CD4-positive, alpha-beta T cell treated with Interleukin-17A for 1 hour (primary cell): ENCODE data around the gene PLB1.

ENCODE experiments used
- DNase-seq: peaks from one replicate; pipeline ENCODE4 v3.0.0-alpha.2; 2020

PLB1 gene

GRCh38 chr2:28593160-28593755, 97.4 kb downstream of the PLB1 start:
- DNase-seq = no peak

DNA sequence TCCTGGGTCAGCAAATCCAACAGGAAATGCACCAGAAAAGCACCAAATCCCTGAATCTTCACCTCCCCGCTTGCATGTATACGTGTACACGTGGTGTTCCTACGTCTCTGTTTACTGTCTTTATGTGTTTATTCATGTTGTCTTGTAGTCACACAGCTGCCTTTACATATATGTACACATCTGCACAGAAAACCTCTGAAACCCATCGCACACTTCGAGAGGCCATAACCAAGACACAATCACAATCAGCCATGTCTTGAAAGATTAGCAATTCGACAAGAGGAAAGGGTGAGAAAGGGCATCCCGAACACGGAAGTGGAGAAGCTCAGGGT, 98.1 kb downstream of the PLB1 start:
- no peak for DNase-seq

DNA sequence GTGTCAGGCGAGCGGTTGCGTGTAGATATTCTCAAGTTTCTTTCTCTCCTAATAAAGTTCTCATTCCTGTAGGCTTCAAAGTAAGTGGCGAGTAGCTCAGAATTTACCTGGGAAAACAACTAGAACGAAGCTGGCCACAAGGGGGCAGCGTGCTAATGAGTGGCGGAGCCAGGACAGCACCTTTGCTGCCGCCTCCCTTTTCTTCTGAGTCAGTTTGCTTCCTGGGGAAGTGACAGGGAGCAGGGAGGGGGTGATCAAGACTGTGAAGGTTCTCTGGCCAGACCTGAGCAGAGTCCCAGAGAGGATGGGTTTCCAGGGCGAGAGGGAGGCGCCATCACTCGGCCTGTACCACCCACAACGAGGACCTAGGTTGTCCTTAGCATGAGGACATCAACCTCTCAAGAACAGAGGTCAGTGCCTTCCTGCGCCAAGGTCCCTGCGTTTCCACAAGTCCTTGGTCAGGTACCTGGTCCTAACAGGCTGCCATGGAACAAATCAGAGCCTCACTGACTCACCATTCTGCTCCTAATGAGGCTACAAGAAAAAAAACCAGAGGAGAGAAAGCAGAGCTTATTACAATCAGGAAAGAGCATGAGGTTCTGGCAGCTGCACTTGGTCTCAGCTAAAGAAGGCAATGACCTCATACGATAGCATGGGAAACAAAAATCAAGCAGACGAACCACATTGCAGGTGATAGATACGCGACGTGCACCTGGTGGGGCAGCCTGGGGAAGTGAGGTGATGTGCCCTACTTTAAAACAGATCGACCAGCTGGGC, 98.7 kb downstream of the PLB1 start:
- DNase-seq = peak; percentile 89

- no peak for DNase-seq
These were observed 99.5 kb downstream of the PLB1 start for GRCh38 chr2:28595323-28595722.

GRCh38 chr2:28598484-28598883, 102.6 kb downstream of the PLB1 start:
- no peak for DNase-seq

GRCh38 chr2:28600181-28600580, 104.3 kb downstream of the PLB1 start:
- no peak for DNase-seq

DNA sequence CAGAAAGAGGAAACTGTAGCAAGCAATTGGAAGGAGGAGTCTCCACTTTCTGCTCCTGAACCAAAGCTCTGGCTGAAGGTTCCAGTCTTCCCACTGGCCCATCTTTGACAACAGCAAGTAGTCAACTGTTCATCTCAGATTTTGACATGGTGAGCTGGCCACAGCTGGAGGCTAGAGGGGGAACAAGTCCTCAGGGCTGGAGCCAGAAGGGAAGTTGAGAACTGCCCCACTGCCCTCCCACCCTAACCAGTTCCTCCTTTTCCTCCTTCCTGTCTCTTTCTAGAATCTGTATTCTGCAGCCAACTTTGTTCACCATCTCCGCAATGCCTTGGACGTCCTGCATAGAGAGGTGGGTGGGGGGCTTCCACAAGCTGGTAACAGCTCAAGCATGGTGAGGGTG, 105.8 kb downstream of the PLB1 start:
- no peak for DNase-seq

DNA sequence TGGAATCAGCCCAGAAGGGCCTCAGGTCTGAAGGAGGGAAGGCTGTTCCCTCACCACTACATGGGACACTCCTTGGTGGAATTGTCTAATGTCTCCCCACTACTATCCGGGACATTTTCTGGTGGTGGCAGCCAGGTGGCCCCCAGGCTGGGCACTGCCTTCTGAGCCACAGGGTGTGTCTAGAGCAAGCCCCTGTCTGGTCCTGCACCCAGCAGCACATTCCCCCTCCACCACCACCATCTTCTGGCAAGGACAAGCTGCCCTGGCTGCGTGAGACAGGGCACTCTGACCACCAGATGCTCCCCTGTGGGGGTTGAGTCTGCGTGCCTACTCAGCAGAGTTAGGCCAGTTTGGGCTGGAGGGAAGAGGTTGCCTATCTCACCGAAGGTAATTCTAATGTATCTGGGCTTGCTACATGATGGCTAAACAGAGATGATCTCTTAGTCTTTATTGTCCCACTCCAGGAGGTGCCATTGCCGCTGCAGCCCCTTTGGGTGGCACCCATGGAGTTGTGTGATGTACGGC, 106.3 kb downstream of the PLB1 start:
- DNase-seq = no peak

DNA sequence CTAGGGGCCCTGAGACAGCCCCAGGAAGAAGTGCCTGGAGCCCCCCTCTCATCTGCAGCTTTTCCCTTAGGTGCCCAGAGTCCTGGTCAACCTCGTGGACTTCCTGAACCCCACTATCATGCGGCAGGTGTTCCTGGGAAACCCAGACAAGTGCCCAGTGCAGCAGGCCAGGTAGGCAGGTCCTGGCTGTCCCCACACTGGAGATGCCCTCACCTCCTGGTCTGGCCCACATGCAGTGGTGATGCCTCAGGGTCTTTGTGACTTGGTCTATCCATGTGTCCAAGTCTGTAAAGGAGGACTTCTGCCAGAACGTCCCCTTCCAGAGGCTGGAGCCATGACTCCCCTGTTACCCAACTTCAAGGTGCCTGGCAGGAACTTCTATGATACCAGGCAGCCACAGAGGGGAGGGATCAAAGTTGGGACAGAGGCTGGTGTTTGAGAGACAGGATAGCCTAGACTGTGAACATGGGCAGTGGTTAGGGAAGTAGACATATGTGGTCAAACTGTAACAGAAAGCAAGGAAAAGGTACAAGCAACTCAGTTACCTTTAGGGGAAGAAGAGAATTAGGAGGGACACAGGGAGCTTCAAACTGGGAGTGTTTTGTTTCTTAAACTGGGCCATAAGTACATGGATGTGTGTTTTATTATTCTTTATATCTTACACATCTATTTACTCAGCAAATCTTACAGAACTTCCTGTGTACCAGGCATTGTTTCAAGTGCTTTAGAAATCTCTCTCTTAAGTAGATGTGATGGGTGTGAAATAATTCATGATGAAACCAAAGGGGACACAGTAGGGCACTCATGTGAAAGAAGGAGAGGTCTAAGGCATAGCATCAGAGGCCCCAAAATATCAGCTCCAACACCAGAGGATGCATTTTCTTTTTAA, 107.1 kb downstream of the PLB1 start:
- no peak for DNase-seq

DNA sequence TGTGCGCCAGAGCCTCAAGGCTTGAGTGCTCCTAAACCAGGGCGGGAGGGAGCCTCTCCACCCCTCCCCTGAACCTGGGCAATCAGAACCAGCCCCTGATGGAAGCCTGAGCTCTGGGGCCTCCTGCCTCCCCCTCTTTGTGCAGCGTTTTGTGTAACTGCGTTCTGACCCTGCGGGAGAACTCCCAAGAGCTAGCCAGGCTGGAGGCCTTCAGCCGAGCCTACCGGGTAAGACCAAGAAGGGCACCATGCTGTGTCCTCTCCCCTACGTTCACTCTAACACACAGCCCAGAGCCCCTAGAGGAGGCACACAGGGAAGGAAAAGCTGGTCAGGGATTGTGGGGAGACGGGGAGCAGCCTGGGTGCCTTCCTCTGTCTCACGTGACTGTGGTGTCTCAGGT, 108.0 kb downstream of the PLB1 start:
- DNase-seq = no peak

- DNase-seq = no peak
These were observed 108.5 kb downstream of the PLB1 start for GRCh38 chr2:28604284-28604843.

- DNase-seq = no peak
These were observed 111.2 kb downstream of the PLB1 start for GRCh38 chr2:28606986-28607441.

- DNase-seq = no peak
These were observed 112.1 kb downstream of the PLB1 start for GRCh38 chr2:28607730-28608499.

DNA sequence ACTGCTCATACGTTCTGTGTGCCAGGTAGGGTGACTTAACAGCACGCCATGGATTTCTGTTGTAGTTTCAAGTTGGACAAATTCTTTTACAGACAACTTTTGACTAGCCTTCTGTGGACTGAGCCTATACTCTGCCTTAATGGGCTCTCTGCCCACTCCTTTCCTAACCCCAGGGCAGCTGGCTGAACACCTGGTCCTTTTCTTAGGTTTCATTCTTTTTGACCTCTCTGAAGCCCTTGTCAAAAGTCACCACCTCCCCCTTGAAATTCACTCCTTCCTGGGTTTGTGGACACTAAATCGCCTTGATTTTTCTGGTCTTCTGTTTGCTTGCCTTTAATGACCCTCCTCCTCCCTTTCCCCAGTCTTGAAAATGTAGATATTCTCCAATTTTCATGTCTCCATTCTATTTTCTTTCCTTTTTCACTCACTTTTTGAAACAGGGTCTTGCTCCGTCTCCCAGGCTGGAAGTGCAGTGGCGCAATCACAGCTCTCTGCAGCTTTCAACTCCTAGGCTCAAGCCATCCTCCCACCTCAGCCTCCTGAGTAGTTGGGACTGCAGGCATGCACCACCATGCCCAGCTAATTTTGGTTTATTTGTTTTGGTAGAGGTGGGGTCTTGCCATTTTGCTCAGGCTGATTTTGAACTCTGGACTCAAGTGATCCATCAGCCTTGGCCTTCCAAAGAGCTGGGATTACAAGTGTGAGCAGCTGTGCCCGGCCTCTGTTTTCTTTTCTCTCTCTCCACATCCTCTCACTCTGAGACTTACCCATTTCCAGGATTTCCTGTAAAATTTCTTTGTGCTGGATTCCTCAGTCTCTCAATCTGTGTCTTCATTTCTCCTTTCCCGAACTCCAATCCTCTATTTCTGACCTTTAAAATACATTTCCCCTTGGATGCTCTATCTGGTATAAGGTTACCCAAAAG, 112.9 kb downstream of the PLB1 start:
- no peak for DNase-seq

GRCh38 chr2:28610583-28611201, 114.8 kb downstream of the PLB1 start:
- DNase-seq = no peak

DNA sequence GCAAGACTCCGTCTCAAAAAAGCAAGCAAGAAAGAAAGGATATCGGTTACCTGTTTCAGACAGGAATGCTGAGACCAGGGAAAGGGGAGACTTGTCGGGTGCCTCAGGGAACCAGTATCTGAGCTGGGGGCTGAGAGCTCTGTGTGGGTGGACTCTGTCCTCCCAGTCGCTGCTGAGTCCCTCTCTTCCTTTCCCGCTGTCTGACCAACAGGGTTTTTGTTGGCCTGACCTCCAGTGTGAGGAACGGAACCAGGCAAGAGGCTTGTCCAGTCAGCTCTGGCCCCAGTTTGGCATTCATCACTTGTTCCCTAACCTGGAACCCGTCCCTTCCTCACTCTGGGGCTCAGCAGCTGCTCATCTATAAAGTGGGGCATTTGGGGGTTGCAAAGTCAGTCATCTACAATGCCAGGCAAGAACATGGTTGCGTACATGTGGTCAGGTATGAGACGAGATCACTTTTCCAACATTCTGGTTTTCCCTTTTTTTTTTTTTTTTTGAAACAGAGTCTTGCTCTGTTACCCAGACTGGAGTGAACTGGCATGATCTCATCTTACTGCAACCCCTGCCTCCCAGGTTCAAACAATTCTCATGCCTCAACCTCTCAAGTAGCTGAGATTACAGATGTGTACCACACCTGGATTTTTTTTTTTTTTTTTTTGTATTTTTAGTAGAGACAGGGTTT, 116.4 kb downstream of the PLB1 start:
- no peak for DNase-seq

- DNase-seq = peak; percentile 67
These were observed 117.3 kb downstream of the PLB1 start for GRCh38 chr2:28613186-28613585.

DNA sequence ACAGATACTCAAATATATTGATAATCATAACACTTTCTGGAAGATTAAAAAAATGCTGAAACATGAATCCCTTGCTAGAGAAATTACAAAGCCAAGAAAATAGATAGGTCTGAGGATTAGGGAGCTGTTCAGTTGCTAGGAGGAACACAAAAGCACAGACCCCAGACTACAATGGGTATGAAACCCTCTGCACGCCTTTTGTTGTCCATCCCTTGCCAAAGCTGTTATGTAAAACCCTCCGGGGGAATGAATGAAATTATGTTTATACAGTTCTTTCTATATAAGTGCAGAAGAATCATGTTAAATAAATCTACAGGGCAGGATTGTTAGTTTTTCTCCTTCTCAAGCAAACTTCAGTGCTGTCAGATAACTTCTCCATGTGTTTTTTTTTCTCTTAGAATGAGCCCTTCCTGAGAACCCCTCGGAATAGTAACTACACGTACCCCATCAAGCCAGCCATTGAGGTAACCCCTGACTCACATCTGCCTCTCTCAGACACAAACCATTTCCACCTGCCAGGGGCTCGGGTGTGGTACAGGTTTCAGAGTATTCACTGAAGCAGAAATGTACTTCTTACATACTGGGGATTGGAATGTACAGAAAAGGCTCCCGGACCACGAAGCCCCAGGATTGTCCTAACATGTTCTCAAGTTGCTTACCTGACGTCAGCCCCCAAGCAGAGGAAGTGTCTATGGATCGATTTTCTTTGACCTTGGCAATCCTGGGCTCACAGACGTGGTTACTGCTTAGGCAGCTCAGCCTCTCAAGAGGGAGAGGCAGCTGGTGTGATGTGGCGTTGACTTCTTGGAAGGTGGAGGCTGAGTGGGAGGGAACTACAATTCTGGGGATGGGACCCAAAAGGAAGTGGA, 118.0 kb downstream of the PLB1 start:
- peak; percentile 49 for DNase-seq

DNA sequence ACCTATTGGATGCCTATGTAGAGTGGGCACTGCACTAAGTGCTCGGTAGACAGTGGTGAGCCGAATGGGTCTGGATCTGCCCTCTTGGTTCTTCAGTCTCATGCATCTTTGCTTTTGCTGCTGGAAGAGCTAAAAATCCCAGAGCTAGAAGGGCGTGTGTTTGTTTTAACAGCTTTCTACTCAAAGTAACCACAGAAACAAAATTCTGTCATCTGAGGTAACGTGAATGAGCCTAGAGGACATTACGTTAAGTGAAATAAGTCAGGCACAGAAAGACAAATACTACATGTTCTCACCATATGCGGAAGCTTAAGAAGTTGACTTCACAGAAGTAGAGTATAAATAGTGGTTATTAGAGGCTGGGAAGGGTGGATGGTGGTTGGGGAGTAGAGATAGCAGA, 119.8 kb downstream of the PLB1 start:
- DNase-seq = peak; percentile 70
